Ovary (tissue), 9 donors: ENCODE results near the gene GUCD1. TPM values are rescaled to one million over a fixed set of nuclear protein-coding genes. Genes with fewer than 3 reads are reported as not detected.

Source experiments
- DNase-seq, 5 donors: peaks; one replicate each; pipeline ENCODE4 v3.0.0-alpha.2; 2019 to 2020
- H3K27ac ChIP-seq, 2 donors: fragments of 200-600 bp; one replicate each; pipeline versions ENCODE4 v1.5.1 to v1.8.0; 2019 to 2022
- H3K27me3 ChIP-seq: fragments of 200-600 bp; one replicate; pipeline ENCODE4 v1.8.0; 2022
- H3K36me3 ChIP-seq: fragments of 200-600 bp; sonication (generic); one replicate; pipeline ENCODE4 v1.5.1; 2019
- H3K4me1 ChIP-seq: one replicate; pipeline ENCODE4 v1.8.1; 2013; ENCODE audit warnings: mild to moderate bottlenecking, moderate library complexity; ENCODE audit not compliant: insufficient read depth
- H3K4me3 ChIP-seq: fragments of 200-600 bp; sonication (generic); one replicate; pipeline ENCODE4 v1.5.1; 2017
- H3K9me3 ChIP-seq, 2 donors: fragments of 200-600 bp in 1 of 2; sonication (generic) in 1 of 2; one replicate each; pipeline versions ENCODE4 v1.5.1 to v1.8.1; 2013 to 2019; ENCODE audit warnings: mild to moderate bottlenecking in 1 of 2, moderate library complexity in 1 of 2
- CTCF ChIP-seq, 3 donors: fragments of 450-650 bp in 2 of 3; fragments of 200-600 bp in 1 of 3; IDR thresholded peaks; one replicate each; pipeline versions ENCODE4 v1.5.1 to v1.8.0; 2016 to 2022; ENCODE audit warnings: antibody characterized with exemption in 3 of 3, mild to moderate bottlenecking in 1 of 3
- EP300 ChIP-seq: sonication (generic); formaldehyde crosslinking; IDR thresholded peaks from one replicate; pipeline ENCODE4 v1.6.1; 2017; ENCODE audit warnings: antibody characterized with exemption
- POLR2A ChIP-seq: fragments of 450-650 bp; IDR thresholded peaks from one replicate; pipeline ENCODE4 v1.6.1; 2017; ENCODE audit warnings: antibody characterized with exemption, mild to moderate bottlenecking, moderate library complexity
- WGBS, 3 donors: extraction: QIAGEN DNeasy Blood & Tissue Kit in 1 of 3; methylation state at CpG; one replicate each; pipeline versions ENCODE4 v1.1.5 to v1.1.7; 2013 to 2017; 5-methylcytosine and 5-hydroxymethylcytosine counted together
- intact Hi-C, 4 donors: fragments of 100-400 bp; cut with DNase I; formaldehyde crosslinking; loops; one replicate each; pipeline versions ENCODE4 v1.11.0 to v1.15.1; 2022 to 2023
- polyA plus RNA-seq, 2 donors: library from polyadenylated mRNA; stranded (reverse); fragments of 200-250 nt in 1 of 2; fragments of 350-450 nt in 1 of 2; fragmentation: Illumina TruSeq in 1 of 2; extraction: RNeasy Lipid Tissue Mini Kit (QIAGEN cat#74804) in 1 of 2; gene quantifications; one replicate each; pipeline ENCODE4 v1.2.3, GENCODE V29; 2013 to 2014
- total RNA-seq, 7 donors: library from RNA; depleted of rRNA in 2 of 7; stranded (reverse); fragments of >200 nt in 2 of 7; fragmentation: NEBNext Ultra II Directional in 3 of 7; extraction: Animal tissue kit (Norgen Biotek cat#: 25700) in 3 of 7; gene quantifications; one replicate each; pipeline versions ENCODE4 v1.1.0 to v1.2.4, GENCODE V29; 2016 to 2023
- donor health status: DM: no; HTN: no; CAD: no; lungs with moderate emphysema.
- donor health status: DM: no; HTN: no; CAD: no.
- donor health status: Bipolar disorder and iron deficiency.
- donor health status: DM: yes; HTN: yes; CAD: no.
- donor health status: DM: no; HTN: no; CAD: no.
- donor health status: DM: yes; HTN: yes; CAD: no.

The GUCD1 gene
- total and polyA plus RNA-seq, 9 donors = 30.3 to 85.4 (median 55.4) TPM

GRCh38 chr22:24496234-24496633 is 58.7 kb downstream of the GUCD1 start:
- H3K27ac ChIP-seq = no peak overlapping the region
- no peak overlapping the region for H3K4me3 ChIP-seq
- 75 to 93% (median 76%) methylated on average over 5 of the region's 5 CpGs for WGBS, 3 donors
- H3K9me3 ChIP-seq = no peaks in the 10 kb centered on the region
- TF ChIP-seq CTCF (IDR thresholded peaks at IDR 0.05) (no peak), POLR2A (no peak), EP300 (no peak)
- intact Hi-C loops = loop anchor here in 2 of 4 donors (5.0 to 10.0 kb wide), 2 partner anchors 71 to 74 kb away; partner anchors contain the start of gene ADORA2A (in 1 of the 2)
- DNase-seq = no peak
- H3K27me3 ChIP-seq = no peaks in the 10 kb centered on the region
- no peaks in the 10 kb centered on the region for H3K36me3 ChIP-seq
- peaks cover 4% of the 10 kb centered on the region for H3K4me1 ChIP-seq

GRCh38 chr22:24495365-24495675 is 59.6 kb downstream of the GUCD1 start:
- no peak for DNase-seq
- intact Hi-C loops = loop anchor here in 2 of 4 donors (5.0 to 10.0 kb wide), 2 partner anchors 71 to 73 kb away; partner anchors contain the start of gene ADORA2A (in 1 of the 2)
- Histone ChIP-seq H3K4me1 (peaks cover 4% of the 10 kb centered on the region), H3K27me3 (no peaks in the 10 kb centered on the region), H3K9me3 (no peaks in the 10 kb centered on the region), H3K27ac (no peak overlapping the region), H3K4me3 (no peak overlapping the region), H3K36me3 (no peaks in the 10 kb centered on the region)
- 95 to 97% (median 97%) methylated on average over 17 of the region's 17 CpGs for WGBS, 3 donors
- no peak for TF ChIP-seq POLR2A
- TF ChIP-seq EP300 = no peak
- TF ChIP-seq CTCF (IDR thresholded peaks at IDR 0.05) = no peak

- intact Hi-C loops = loop anchor here in 2 of 4 donors (5.0 to 10.0 kb wide), 2 partner anchors 70 to 72 kb away; partner anchors contain the start of gene ADORA2A (in 1 of the 2)
- Histone ChIP-seq H3K36me3 (no peaks in the 10 kb centered on the region), H3K27ac (no peak within 1 kb of the TSS), H3K27me3 (no peaks in the 10 kb centered on the region), H3K4me1 (peaks cover 4% of the 10 kb centered on the region), H3K9me3 (no peaks in the 10 kb centered on the region), H3K4me3 (no peak within 1 kb of the TSS)
- peak in 1 of 5 donors; percentile 19 for DNase-seq
- 21 to 24% (median 22%) methylated on average over 71 to 76 of the region's 76 CpGs for WGBS, 3 donors
- TF ChIP-seq EP300 (no peak), CTCF (IDR thresholded peaks at IDR 0.05) (no peak)
These were observed 60.2 kb downstream of the GUCD1 start, which contains the start of gene UPB1 for GRCh38 chr22:24494528-24495364. Gene UPB1, plus strand, starts transcription at chr22:24495332. Its CDS starts 72 bp downstream, at chr22:24495404.

- Histone ChIP-seq H3K4me1 (peaks cover 4% of the 10 kb centered on the region), H3K27me3 (no peaks in the 10 kb centered on the region), H3K27ac (no peak overlapping the region), H3K4me3 (no peak overlapping the region), H3K36me3 (no peaks in the 10 kb centered on the region), H3K9me3 (no peaks in the 10 kb centered on the region)
- TF ChIP-seq CTCF (IDR thresholded peaks at IDR 0.05) (no peak), POLR2A (no peak), EP300 (no peak)
- WGBS, 3 donors = 49 to 61% (median 53%) methylated on average over 20 to 21 of the region's 21 CpGs
- intact Hi-C loops = loop anchor here in 1 of 4 donors (10.0 kb wide), 1 partner anchor 69 kb away; the partner anchor contains the start of gene ADORA2A
- DNase-seq = no peak
These were observed 60.8 kb downstream of the GUCD1 start for GRCh38 chr22:24494167-24494527.
